Gastroesophageal sphincter (tissue), 4 donors: ENCODE data around the gene GRAMD1A. TPM values are rescaled to one million over a fixed set of nuclear protein-coding genes. Genes with fewer than 3 reads are reported as not detected.
"Not testable (repeated sequence)": the region's sequence is repeated elsewhere in the genome, so short reads cannot be mapped to it uniquely, and the experiment has no call there.

Source experiments
- ATAC-seq: fragments of 150-250 bp; one replicate; pipeline ENCODE4 v1.9.1; 2016; ENCODE audit warnings: mild to moderate bottlenecking, moderate library complexity
- H3K27ac ChIP-seq, 4 donors: fragments of 200-600 bp; sonication (generic) in 3 of 4; 1 replicate in 3 of 4; 2 replicates in 1 of 4; pipeline ENCODE4 v1.5.1; 2016 to 2019
- H3K27me3 ChIP-seq: fragments of 200-600 bp; sonication (generic); one replicate; pipeline ENCODE4 v1.5.1; 2019
- H3K36me3 ChIP-seq, 2 donors: fragments of 200-600 bp; sonication (generic); one replicate each; pipeline ENCODE4 v1.5.1; 2019; ENCODE audit warnings: control low read depth in 1 of 2
- H3K4me1 ChIP-seq, 3 donors: fragments of 200-600 bp; sonication (generic); 1 replicate in 2 of 3; 2 replicates in 1 of 3; pipeline ENCODE4 v1.5.1; 2016 to 2019; ENCODE audit warnings: control low read depth in 2 of 3
- H3K4me3 ChIP-seq, 2 donors: fragments of 200-600 bp; sonication (generic); one replicate each; pipeline ENCODE4 v1.5.1; 2019; ENCODE audit warnings: mild to moderate bottlenecking in 1 of 2, moderate library complexity in 1 of 2
- H3K9me3 ChIP-seq, 3 donors: fragments of 200-600 bp; sonication (generic); one replicate each; pipeline ENCODE4 v1.5.1; 2017 to 2019; ENCODE audit warnings: control low read depth in 2 of 3
- CTCF ChIP-seq, 4 experiments: fragments of 200-600 bp in 2 of 4; fragments of 450-650 bp in 2 of 4; sonication (generic) in 1 of 4; IDR thresholded peaks; one replicate each; pipeline ENCODE4 v1.5.1; 2017 to 2019; ENCODE audit warnings: antibody characterized with exemption in 4 of 4, mild to moderate bottlenecking in 2 of 4, moderate library complexity in 2 of 4
- EP300 ChIP-seq: sonication (generic); formaldehyde crosslinking; IDR thresholded peaks from one replicate; pipeline ENCODE4 v1.6.1; 2017; ENCODE audit warnings: antibody characterized with exemption, mild to moderate bottlenecking
- POLR2A ChIP-seq, 2 donors: fragments of 450-650 bp; IDR thresholded peaks; one replicate each; pipeline ENCODE4 v1.6.1; 2017; ENCODE audit warnings: antibody characterized with exemption in 2 of 2, mild to moderate bottlenecking in 2 of 2, moderate library complexity in 1 of 2
- POLR2AphosphoS5 ChIP-seq: sonication (generic); formaldehyde crosslinking; IDR thresholded peaks from one replicate; pipeline ENCODE4 v1.6.1; 2017; ENCODE audit warnings: antibody characterized with exemption
- WGBS, 2 donors: methylation state at CpG; one replicate each; pipeline ENCODE4 v1.1.5; 2018; ENCODE audit warnings: low coverage in 1 of 2; 5-methylcytosine and 5-hydroxymethylcytosine counted together
- total RNA-seq, 4 donors: library from RNA; depleted of rRNA; stranded (reverse); fragments of >200 nt; gene quantifications; one replicate each; pipeline ENCODE4 v1.1.0, GENCODE V29; 2016

GRAMD1A gene
- total RNA-seq, 4 donors from 2014 or later, result 22.0 to 40.0 (median 35.9) TPM

- ATAC-seq, result peak; percentile 79
- TF ChIP-seq EP300 (no peak), POLR2AphosphoS5 (peak; percentile 33)
- 0 to 7% methylated on average over 3 to 17 of the region's 78 CpGs for WGBS, 2 donors
- Histone ChIP-seq H3K4me1 (peaks cover 0 to 34% (median 12%) of the 10 kb centered on the region in 3 donors), H3K36me3 (peaks cover 3 to 24% of the 10 kb centered on the region in 2 donors), H3K4me3 (peak within 1 kb of the TSS; percentile 75 to 98), H3K9me3 (peaks cover 0 to 29% (median 2%) of the 10 kb centered on the region in 3 donors), H3K27ac (peak within 1 kb of the TSS in 3 of 4 donors; percentile 71 to 80 (median 73)), H3K27me3 (no peaks in the 10 kb centered on the region)
These were observed 36.3 kb upstream of the GRAMD1A start, which contains the start of gene ZNF792 for GRCh38 chr19:34963573-34964406. ZNF792 (minus strand) TSS chr19:34964229; CDS start chr19:34963662, 567 bp downstream.

- Histone ChIP-seq H3K27me3 (no peaks in the 10 kb centered on the region), H3K9me3 (peaks cover 0 to 21% (median 0%) of the 10 kb centered on the region in 3 donors), H3K27ac (peak overlapping the region in 1 of 4 donors; percentile 80), H3K4me1 (peaks cover 0 to 34% (median 12%) of the 10 kb centered on the region in 3 donors), H3K36me3 (peaks cover 0 to 16% of the 10 kb centered on the region in 2 donors), H3K4me3 (peak overlapping the region in 1 of 2 donors; percentile 98)
- no peak for ATAC-seq
- WGBS, 2 donors, result 33 to 50% methylated on average over 1 to 2 of the region's 6 CpGs
- no peak for TF ChIP-seq CTCF (IDR thresholded peaks at IDR 0.05)
- no peak for TF ChIP-seq POLR2AphosphoS5
- TF ChIP-seq POLR2A (IDR thresholded peaks at IDR 0.05), result no peak
- TF ChIP-seq EP300, result no peak
These were observed 35.5 kb upstream of the GRAMD1A start for GRCh38 chr19:34964598-34964997.

GRCh38 chr19:34965505-34965904 is 34.6 kb upstream of the GRAMD1A start:
- not testable (repeated sequence) for H3K27ac ChIP-seq, H3K36me3 ChIP-seq, H3K27me3 ChIP-seq, H3K4me3 ChIP-seq, ATAC-seq
- Histone ChIP-seq H3K4me1 (peaks cover 0 to 34% (median 12%) of the 10 kb centered on the region in 3 donors), H3K9me3 (peaks cover 0 to 12% (median 0%) of the 10 kb centered on the region in 3 donors)
- WGBS, 2 donors, result 78 to 87% methylated on average over 4 to 5 of the region's 5 CpGs

GRCh38 chr19:34967551-34967950 is 32.6 kb upstream of the GRAMD1A start:
- Histone ChIP-seq H3K27ac (no peak overlapping the region), H3K27me3 (no peaks in the 10 kb centered on the region), H3K36me3 (no peaks in the 10 kb centered on the region), H3K4me3 (no peak overlapping the region), H3K4me1 (peaks cover 0 to 18% (median 7%) of the 10 kb centered on the region in 3 donors), H3K9me3 (no peaks in the 10 kb centered on the region)
- TF ChIP-seq POLR2AphosphoS5 (no peak), CTCF (IDR thresholded peaks at IDR 0.05) (no peak), EP300 (no peak), POLR2A (IDR thresholded peaks at IDR 0.05) (no peak)
- 81 to 84% methylated on average over 4 of the region's 6 CpGs for WGBS, 2 donors
- no peak for ATAC-seq

- no peaks in the 10 kb centered on the region for H3K9me3 ChIP-seq
- H3K4me1 ChIP-seq, result peaks cover 0 to 7% (median 4%) of the 10 kb centered on the region in 3 donors
- no peaks in the 10 kb centered on the region for H3K36me3 ChIP-seq
- TF ChIP-seq POLR2AphosphoS5, result no peak
- no peak for TF ChIP-seq POLR2A (IDR thresholded peaks at IDR 0.05)
- TF ChIP-seq EP300, result no peak
- TF ChIP-seq CTCF (IDR thresholded peaks at IDR 0.05), result no peak
- 85 to 100% methylated on average over 1 to 6 of the region's 6 CpGs for WGBS, 2 donors
- ATAC-seq, result no peak
- H3K4me3 ChIP-seq, result no peak overlapping the region
- no peak overlapping the region for H3K27ac ChIP-seq
- no peaks in the 10 kb centered on the region for H3K27me3 ChIP-seq
These were observed 30.4 kb upstream of the GRAMD1A start for GRCh38 chr19:34969721-34970120.

- not testable (repeated sequence) for H3K27me3 ChIP-seq, H3K4me3 ChIP-seq, ATAC-seq, H3K27ac ChIP-seq, H3K9me3 ChIP-seq, H3K4me1 ChIP-seq, H3K36me3 ChIP-seq
- 83 to 85% methylated on average over 5 to 10 of the region's 12 CpGs for WGBS, 2 donors
These were observed 29.8 kb upstream of the GRAMD1A start for GRCh38 chr19:34970185-34970780.
